Stimulated activated CD8-positive, alpha-beta memory T cell treated with anti-CD3 and anti-CD28 coated beads, Interleukin-4, amount 100 ng/mL, for 4 hours (primary cell): Measurements from ENCODE around the gene OLIG2.

ENCODE experiments used
- DNase-seq, 2 donors: peaks; one replicate each; pipeline ENCODE4 v3.0.0-alpha.2; 2020; ENCODE audit warnings: low read depth in 2 of 2, low spot score in 1 of 2

OLIG2 gene

DNA sequence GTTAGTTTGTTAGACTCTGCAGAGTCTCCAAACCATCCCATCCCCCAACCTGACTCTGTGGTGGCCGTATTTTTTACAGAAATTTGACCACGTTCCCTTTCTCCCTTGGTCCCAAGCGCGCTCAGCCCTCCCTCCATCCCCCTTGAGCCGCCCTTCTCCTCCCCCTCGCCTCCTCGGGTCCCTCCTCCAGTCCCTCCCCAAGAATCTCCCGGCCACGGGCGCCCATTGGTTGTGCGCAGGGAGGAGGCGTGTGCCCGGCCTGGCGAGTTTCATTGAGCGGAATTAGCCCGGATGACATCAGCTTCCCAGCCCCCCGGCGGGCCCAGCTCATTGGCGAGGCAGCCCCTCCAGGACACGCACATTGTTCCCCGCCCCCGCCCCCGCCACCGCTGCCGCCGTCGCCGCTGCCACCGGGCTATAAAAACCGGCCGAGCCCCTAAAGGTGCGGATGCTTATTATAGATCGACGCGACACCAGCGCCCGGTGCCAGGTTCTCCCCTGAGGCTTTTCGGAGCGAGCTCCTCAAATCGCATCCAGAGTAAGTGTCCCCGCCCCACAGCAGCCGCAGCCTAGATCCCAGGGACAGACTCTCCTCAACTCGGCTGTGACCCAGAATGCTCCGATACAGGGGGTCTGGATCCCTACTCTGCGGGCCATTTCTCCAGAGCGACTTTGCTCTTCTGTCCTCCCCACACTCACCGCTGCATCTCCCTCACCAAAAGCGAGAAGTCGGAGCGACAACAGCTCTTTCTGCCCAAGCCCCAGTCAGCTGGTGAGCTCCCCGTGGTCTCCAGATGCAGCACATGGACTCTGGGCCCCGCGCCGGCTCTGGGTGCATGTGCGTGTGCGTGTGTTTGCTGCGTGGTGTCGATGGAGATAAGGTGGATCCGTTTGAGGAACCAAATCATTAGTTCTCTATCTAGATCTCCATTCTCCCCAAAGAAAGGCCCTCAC lies at the start of gene OLIG2:
Gene OLIG2, plus strand, starts transcription at position 447 of the 954 bp plus-strand sequence. CDS start 928 bp downstream, outside the sequence.
- no peak for DNase-seq

DNA sequence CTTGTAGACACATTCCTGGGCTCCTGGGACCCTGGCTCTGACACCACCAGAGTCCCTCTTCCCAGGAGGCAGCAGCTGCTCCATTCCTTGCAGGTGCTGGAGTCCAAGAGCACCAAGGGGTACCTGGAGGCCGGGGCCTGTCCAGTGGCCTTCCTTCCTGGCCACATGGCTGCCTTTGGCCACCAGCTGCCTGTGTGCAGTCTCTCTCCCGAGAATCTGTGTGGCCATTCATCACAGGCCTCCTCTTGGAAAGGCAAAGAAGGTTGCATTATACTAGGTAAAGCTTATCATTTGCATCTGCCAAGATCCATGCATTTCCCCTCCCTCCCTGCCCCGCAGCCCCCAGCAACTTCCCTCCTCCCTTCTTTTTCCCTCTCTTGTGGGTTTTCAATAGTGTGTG lies 48.9 kb upstream of the OLIG2 start:
- DNase-seq = no peak

DNA sequence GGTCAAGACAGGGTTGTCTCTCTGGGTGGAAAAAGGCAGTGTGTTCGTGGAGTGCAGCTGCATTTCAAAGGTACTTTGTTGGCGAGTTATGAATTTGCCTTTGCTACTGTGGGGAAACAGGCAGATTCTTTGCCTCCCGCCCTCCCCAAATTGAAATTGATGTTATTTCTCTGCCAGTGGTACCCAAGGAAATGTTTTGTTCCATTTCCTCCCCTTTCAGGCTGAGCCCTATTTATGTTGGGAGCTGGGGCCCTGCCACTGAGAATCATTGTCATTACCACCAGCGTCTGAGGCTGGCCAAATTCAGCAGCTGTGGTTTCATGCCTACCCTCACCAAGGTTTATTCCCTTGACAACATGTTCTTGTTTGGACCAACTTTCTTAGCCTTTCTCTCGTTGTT lies 48.5 kb upstream of the OLIG2 start:
- no peak for DNase-seq

DNA sequence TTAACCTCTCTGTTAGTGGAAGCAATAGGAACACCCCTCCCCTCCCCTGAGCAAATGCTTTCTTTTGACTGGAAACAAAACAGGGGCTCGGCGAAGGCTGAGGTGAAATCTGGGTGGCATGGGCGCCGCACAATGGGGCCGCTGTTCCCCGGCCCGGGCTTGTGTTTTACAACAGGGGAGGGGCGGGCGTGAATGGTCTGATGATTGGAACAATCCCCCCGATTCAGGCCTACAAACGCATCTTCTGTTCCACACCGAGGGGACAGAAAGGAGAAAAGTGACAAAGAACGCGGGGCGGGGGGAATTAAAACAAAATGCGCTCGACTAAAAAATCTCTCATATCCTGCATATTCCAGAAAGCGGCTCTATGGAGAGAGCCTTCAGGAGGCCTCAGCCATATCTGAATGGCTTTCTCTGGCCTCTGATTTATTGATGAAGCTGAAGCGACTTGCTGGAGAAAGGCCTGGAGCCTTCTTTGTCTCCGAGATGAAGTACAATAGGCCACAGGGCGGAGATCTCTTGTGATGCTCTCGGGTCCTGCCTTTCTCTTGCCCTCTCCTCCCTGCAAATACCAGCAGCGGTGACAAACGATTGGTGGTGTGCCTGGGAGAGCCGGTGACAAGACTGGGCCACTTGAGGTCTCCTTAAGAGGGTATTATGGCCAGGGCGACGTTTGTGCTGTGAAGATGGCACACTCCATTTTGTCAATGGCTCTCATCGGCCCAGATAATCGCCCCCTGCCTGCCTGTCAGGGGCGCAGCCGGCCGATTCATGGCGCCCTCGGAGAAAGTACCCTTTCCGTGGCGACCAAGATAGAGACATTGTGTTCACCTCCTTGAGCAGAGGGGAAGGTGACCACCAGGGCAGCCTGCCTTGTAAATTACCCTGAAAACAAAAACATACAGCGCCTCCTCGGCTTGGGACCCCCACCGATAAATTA lies 47.1 kb upstream of the OLIG2 start:
- no peak for DNase-seq

DNA sequence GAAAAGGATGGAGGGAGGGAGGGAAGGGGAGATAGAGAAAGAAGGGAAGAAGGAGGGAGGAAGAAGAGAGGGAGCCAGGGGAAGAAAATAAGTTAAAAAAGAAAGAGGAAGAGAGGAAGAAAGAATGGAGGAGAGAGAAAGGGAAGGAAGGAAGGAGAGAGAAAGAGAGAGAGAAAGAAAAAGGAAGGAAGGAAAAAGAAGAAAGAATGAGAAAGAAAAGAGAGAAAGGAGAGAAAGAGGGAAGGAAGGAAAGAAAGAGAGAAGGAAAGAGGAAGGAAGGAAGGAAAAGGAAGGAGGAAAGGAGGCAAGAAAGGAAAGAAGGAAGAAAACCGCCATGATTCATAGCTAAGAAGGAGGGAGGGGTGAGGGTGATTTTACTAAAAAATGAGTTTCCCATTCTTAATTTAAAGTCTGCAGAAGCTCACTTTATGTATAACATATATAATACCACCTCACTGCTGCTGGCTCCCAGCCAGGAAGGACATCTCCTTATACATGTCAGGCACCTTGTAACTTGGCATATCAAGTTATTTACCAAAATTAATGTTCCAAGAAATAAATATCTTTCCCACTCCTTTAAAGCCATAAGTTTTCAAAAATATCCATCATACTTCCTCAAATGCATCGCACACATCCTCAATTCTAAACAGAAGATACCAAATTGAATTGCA lies 46.0 kb upstream of the OLIG2 start:
- DNase-seq = no peak

DNA sequence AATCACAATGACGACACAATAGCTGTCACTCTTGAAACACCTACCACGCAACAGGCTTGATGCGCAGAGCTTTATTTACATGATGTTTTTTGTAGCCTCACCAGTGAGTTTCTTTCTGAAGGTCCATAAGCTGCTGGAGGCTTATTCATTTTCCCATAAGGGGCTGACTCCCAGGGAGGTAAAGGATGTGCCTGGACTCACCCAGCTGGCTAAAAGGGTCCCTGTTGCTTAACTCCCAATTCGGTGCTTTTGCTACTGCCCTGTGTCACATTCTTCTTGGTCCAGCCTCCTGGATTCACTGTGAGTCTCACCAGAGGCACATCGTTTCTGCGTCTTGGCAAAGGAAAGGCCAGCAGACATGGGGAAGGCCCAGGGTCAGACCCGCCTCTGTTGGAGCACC lies 44.6 kb upstream of the OLIG2 start:
- no peak for DNase-seq

DNA sequence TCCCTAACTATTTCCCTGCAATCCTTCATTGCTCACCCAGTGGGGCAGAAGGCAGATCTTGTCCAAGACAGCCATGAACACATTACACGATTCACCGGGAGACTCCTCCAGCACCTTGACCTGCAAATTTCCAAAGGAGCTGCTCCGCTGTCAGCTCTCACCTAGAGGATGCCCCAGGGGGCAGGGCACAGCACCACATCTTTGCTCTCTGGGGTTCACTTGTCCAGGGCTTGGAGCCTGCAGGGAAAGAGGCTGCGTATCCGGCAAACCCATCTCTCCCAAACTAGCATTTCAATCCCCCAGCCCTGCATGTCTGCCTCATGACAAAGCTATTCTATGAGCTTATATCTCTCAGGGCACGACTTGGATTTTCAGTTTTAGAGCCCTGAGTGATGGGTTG lies 35.1 kb upstream of the OLIG2 start:
- no peak for DNase-seq

DNA sequence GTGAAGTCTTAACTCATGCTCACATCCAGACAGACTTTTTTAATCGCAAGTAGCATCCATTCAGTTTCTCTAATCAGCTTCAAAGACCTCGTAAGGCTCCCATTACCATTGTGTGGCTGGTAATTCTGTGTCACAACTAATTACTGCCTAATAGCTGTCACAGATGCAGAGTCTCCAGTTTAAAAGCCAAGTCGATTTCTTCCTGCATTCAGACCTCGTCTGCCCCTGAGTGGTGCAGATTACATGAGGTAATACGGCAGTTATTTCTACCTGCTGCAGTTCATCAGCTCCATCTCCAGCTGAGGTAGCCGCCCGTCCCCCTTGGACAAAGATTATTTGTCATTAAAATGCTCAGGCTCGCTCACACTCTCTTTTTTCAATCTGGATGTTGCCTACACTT lies 34.4 kb upstream of the OLIG2 start:
- no peak for DNase-seq

DNA sequence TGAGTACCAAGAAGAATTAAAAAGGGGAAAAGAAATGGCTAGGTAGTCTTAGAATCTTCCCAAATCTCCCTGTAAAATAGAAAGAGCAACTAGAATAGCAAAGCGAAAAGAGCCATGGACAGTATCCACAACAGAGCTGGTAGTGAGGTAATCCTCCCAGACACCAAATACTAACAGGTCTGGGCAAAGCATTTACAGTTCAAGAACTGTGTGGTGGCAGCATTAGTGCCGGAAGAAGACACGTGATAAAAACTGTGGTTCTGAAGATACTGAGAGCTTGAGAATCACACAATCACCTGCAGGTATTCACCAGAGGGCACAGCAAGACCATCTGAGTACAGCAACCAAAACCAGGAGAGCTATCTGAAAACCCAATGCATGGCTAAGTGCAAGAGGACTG lies 31.8 kb upstream of the OLIG2 start:
- no peak for DNase-seq

- no peak for DNase-seq
These were observed 31.4 kb upstream of the OLIG2 start for GRCh38 chr21:32994305-32994704.

DNA sequence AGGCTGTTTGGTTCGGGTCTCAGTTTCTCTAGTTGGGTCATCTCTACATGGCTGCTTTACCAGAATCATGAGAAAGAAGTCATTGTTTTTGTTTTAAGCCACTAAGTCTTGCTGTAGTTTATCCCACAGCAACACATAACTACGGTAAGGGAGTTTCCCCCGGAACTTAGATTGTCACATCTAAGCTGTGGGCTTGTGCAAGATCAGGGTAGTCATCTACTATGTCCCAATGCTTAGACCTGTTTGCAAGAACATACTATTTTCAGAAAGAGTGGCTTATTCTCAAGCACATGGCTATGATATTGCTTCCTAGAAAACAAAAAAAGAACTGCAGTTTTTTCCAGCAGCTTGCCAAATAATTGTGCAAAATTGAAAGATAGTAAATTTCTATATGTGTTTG lies 18.0 kb upstream of the OLIG2 start:
- no peak for DNase-seq

DNA sequence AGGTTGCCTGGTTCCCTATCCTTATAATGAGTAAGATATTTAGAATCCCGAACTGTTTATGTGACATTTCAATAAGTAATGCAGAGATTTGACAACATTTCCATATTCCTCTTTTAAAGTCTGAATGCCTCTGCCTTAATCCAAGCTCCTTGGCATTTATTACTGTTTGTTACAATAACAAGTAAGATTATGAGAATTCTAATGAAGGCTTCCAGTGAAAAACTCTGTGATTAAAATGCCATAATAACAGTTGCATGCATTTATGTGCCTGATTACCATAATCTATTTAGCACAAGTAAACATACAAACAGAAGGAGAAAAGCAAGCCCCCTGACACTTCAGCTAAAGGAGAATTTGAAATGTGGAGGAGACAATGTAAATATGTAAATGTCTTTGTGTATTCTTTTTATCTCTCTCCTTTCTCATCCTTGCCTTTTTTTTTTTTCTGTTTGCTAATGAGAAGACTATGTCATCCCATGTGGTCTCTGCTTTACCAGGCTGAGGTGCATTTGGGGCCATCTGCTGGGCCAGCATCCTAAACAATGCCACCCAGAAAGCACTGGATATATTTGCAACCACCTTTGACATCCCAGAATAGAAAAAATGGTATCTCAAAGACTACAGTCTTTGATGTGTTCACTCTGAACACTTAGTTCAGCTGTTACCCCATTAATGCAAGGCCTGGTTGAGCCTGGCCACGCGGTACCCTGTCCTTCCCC lies 17.2 kb upstream of the OLIG2 start:
- DNase-seq = no peak

- DNase-seq = no peak
These were observed 14.8 kb upstream of the OLIG2 start for GRCh38 chr21:33010931-33011330.

GRCh38 chr21:33011462-33011861 lies 14.3 kb upstream of the OLIG2 start:
- no peak for DNase-seq

GRCh38 chr21:33013626-33014025 lies 12.1 kb upstream of the OLIG2 start:
- no peak for DNase-seq

- DNase-seq = no peak
These were observed 11.4 kb upstream of the OLIG2 start for GRCh38 chr21:33014331-33014730.

DNA sequence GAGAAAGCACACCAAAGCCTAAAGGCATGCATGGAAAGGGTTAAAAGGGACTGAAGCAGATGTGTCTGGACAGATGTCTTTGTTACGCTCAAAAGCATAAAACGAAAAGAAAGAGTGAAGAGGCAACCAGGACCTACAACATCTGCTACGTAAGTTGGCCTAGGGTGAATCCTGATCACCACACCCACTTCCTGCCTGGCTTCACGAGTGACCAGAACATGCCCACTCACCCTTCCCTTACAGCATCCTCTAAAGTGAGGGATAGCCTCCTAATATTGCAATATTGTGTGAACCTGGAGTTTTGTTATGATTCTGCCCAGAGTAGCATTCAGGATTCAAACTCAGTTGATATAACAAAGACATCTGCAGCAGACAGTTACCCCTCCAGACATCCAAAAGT lies 10.6 kb upstream of the OLIG2 start:
- no peak for DNase-seq

GRCh38 chr21:33015756-33016155 lies 10.0 kb upstream of the OLIG2 start:
- DNase-seq = no peak

- DNase-seq = no peak
These were observed 6.8 kb upstream of the OLIG2 start for GRCh38 chr21:33018707-33019465.

GRCh38 chr21:33019516-33019884 lies 6.2 kb upstream of the OLIG2 start:
- DNase-seq = no peak
